Gastroesophageal sphincter (tissue), 4 donors: Measurements from ENCODE around the gene RAB35. TPM values are rescaled to one million over a fixed set of nuclear protein-coding genes. Genes with fewer than 3 reads are reported as not detected.
A peak's percentile ranks its signal among the peaks of the same experiment; 100 is the strongest.

Source experiments
- ATAC-seq: fragments of 150-250 bp; one replicate; pipeline ENCODE4 v1.9.1; 2016; ENCODE audit warnings: mild to moderate bottlenecking, moderate library complexity
- H3K27ac ChIP-seq, 4 donors: fragments of 200-600 bp; sonication (generic) in 3 of 4; 1 replicate in 3 of 4; 2 replicates in 1 of 4; pipeline ENCODE4 v1.5.1; 2016 to 2019
- H3K27me3 ChIP-seq: fragments of 200-600 bp; sonication (generic); one replicate; pipeline ENCODE4 v1.5.1; 2019
- H3K36me3 ChIP-seq, 2 donors: fragments of 200-600 bp; sonication (generic); one replicate each; pipeline ENCODE4 v1.5.1; 2019; ENCODE audit warnings: control low read depth in 1 of 2
- H3K4me1 ChIP-seq, 3 donors: fragments of 200-600 bp; sonication (generic); 1 replicate in 2 of 3; 2 replicates in 1 of 3; pipeline ENCODE4 v1.5.1; 2016 to 2019; ENCODE audit warnings: control low read depth in 2 of 3
- H3K4me3 ChIP-seq, 2 donors: fragments of 200-600 bp; sonication (generic); one replicate each; pipeline ENCODE4 v1.5.1; 2019; ENCODE audit warnings: mild to moderate bottlenecking in 1 of 2, moderate library complexity in 1 of 2
- H3K9me3 ChIP-seq, 3 donors: fragments of 200-600 bp; sonication (generic); one replicate each; pipeline ENCODE4 v1.5.1; 2017 to 2019; ENCODE audit warnings: control low read depth in 2 of 3
- CTCF ChIP-seq, 4 experiments: fragments of 200-600 bp in 2 of 4; fragments of 450-650 bp in 2 of 4; sonication (generic) in 1 of 4; IDR thresholded peaks; one replicate each; pipeline ENCODE4 v1.5.1; 2017 to 2019; ENCODE audit warnings: antibody characterized with exemption in 4 of 4, mild to moderate bottlenecking in 2 of 4, moderate library complexity in 2 of 4
- EP300 ChIP-seq: sonication (generic); formaldehyde crosslinking; IDR thresholded peaks from one replicate; pipeline ENCODE4 v1.6.1; 2017; ENCODE audit warnings: antibody characterized with exemption, mild to moderate bottlenecking
- POLR2A ChIP-seq, 2 donors: fragments of 450-650 bp; IDR thresholded peaks; one replicate each; pipeline ENCODE4 v1.6.1; 2017; ENCODE audit warnings: antibody characterized with exemption in 2 of 2, mild to moderate bottlenecking in 2 of 2, moderate library complexity in 1 of 2
- POLR2AphosphoS5 ChIP-seq: sonication (generic); formaldehyde crosslinking; IDR thresholded peaks from one replicate; pipeline ENCODE4 v1.6.1; 2017; ENCODE audit warnings: antibody characterized with exemption
- WGBS, 2 donors: methylation state at CpG; one replicate each; pipeline ENCODE4 v1.1.5; 2018; ENCODE audit warnings: low coverage in 1 of 2; 5-methylcytosine and 5-hydroxymethylcytosine counted together
- total RNA-seq, 4 donors: library from RNA; depleted of rRNA; stranded (reverse); fragments of >200 nt; gene quantifications; one replicate each; pipeline ENCODE4 v1.1.0, GENCODE V29; 2016

Gene RAB35
- 10 to 100 TPM; 37.5 to 42.3 (median 41.7) TPM for total RNA-seq

GRCh38 chr12:120116441-120116791, at the start of gene RAB35:
Gene RAB35, minus strand, starts transcription at chr12:120116753. Its CDS starts 103 bp downstream, at chr12:120116650.
- TF ChIP-seq POLR2A (IDR thresholded peaks at IDR 0.05), result no peak
- peak in 1 of 4 experiments; percentile 12 for TF ChIP-seq CTCF (IDR thresholded peaks at IDR 0.05)
- H3K9me3 ChIP-seq, result no peaks in the 10 kb centered on the region
- peak within 1 kb of the TSS; percentile 89 to 98 (median 94) for H3K27ac ChIP-seq
- H3K4me1 ChIP-seq, result peaks cover 0 to 79% (median 28%) of the 10 kb centered on the region in 3 donors
- no peaks in the 10 kb centered on the region for H3K27me3 ChIP-seq
- no CpG with 5 or more reads among the region's 50 CpGs for WGBS, 2 donors
- H3K36me3 ChIP-seq, result peaks cover 0 to 23% of the 10 kb centered on the region in 2 donors
- peak; percentile 54 for ATAC-seq
- H3K4me3 ChIP-seq, result peak within 1 kb of the TSS; percentile 71 to 78

GRCh38 chr12:120164293-120164692, 47.7 kb upstream of the RAB35 start:
- no peak for ATAC-seq
- Histone ChIP-seq H3K9me3 (no peaks in the 10 kb centered on the region), H3K36me3 (peaks cover 0 to 100% of the 10 kb centered on the region in 2 donors), H3K4me3 (no peak overlapping the region), H3K27ac (no peak overlapping the region), H3K4me1 (no peaks in the 10 kb centered on the region), H3K27me3 (no peaks in the 10 kb centered on the region)
- WGBS, 2 donors, result 88 to 90% methylated on average over 2 to 10 of the region's 11 CpGs
- TF ChIP-seq POLR2A (IDR thresholded peaks at IDR 0.05) (no peak), POLR2AphosphoS5 (no peak), EP300 (no peak), CTCF (IDR thresholded peaks at IDR 0.05) (no peak)

GRCh38 chr12:120162763-120163162, 46.2 kb upstream of the RAB35 start:
- Histone ChIP-seq H3K27ac (no peak overlapping the region), H3K27me3 (no peaks in the 10 kb centered on the region), H3K36me3 (peaks cover 0 to 100% of the 10 kb centered on the region in 2 donors), H3K4me1 (no peaks in the 10 kb centered on the region), H3K9me3 (no peaks in the 10 kb centered on the region), H3K4me3 (no peak overlapping the region)
- no peak for TF ChIP-seq POLR2AphosphoS5
- no peak for TF ChIP-seq CTCF (IDR thresholded peaks at IDR 0.05)
- TF ChIP-seq EP300, result no peak
- TF ChIP-seq POLR2A (IDR thresholded peaks at IDR 0.05), result no peak
- whole genome bisulfite sequencing, 2 donors, result 79 to 82% methylated on average over 2 to 3 of the region's 8 CpGs
- ATAC-seq, result no peak

GRCh38 chr12:120161852-120162251, 45.3 kb upstream of the RAB35 start:
- Histone ChIP-seq H3K4me1 (no peaks in the 10 kb centered on the region), H3K27me3 (no peaks in the 10 kb centered on the region), H3K4me3 (no peak overlapping the region), H3K9me3 (no peaks in the 10 kb centered on the region), H3K27ac (no peak overlapping the region), H3K36me3 (peaks cover 0 to 100% of the 10 kb centered on the region in 2 donors)
- WGBS, 2 donors, result 83 to 93% methylated on average over 3 to 9 of the region's 11 CpGs
- ATAC-seq, result no peak
- TF ChIP-seq CTCF (IDR thresholded peaks at IDR 0.05) (no peak), POLR2AphosphoS5 (no peak), EP300 (no peak), POLR2A (IDR thresholded peaks at IDR 0.05) (no peak)

- ATAC-seq, result peak; percentile 71
- H3K36me3 ChIP-seq, result peaks cover 0 to 100% of the 10 kb centered on the region in 2 donors
- 95% methylated on average over 4 of the region's 12 CpGs; no CpG with 5 or more reads in 1 of the 2 donors for WGBS, 2 donors
Observed at GRCh38 chr12:120159509-120160237, 43.1 kb upstream of the RAB35 start.

More at GRCh38 chr12:120159509-120160237, 43.1 kb upstream of the RAB35 start:
- Histone ChIP-seq H3K27ac (peak overlapping the region in 2 of 4 donors; percentile 9 to 41), H3K27me3 (no peaks in the 10 kb centered on the region), H3K4me1 (no peaks in the 10 kb centered on the region), H3K4me3 (no peak overlapping the region), H3K9me3 (no peaks in the 10 kb centered on the region)
- no peak for TF ChIP-seq CTCF (IDR thresholded peaks at IDR 0.05)
- no peak for TF ChIP-seq EP300
